ENCODE data around the gene IGLL1. TPM values are rescaled to one million over a fixed set of nuclear protein-coding genes. Genes with fewer than 3 reads are reported as not detected.

IGLL1 gene
- total RNA-seq, 1 experiment from 2014 or later: not detected

DNA sequence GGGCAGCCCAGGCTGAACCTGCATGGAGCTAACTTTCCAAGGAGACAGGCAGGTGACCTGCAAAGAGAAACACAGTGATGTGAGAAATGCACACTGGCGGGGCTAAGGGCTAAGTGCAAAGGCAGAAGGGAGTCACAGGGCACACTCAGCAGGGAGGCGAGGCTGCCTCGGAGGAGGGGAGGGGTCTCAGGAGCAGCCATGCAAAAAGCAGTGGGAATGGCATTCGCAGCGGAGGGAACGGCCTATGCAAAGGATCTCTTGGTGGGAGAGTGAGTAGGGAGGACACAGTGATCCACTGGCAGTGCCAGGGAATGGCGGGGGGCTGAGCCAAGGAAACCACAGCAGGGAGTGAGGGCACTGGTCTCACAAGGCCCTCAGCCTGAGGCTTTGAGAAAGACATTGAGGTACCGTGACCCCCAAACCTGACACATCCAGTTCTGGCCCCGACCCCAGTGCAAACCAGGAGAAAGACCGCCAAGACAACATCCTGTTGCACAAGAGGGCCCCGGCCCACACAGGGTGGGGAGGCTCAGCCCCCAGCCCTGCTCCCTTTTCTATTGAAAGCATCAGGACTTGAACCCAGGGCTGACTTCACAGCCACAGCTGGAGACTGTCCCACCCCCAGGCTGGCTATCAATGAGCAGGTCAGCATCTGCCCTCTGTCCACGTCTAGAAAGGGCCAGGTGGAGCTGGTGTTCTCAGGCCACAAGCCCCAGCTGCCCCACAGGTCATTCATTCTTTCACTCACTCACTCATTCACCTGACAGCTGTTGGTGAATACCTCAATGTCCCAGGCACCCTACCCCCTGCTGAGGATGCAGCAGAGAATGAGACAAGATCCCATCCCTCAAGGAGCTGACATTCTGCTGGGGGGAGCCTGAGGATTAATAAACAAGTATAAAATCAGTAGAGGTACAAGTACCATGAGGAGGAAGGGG lies 50.7 kb downstream of the IGLL1 start:
- no peak for TF ChIP-seq SIN3A (IDR thresholded peaks at IDR 0.05; ENCODE audit: borderline replicate concordance, insufficient read depth, low read depth, low read length)
- no peak for TF ChIP-seq POLR2AphosphoS5 (IDR thresholded peaks at IDR 0.05; ENCODE audit: low read depth, low read length)
- no peak for TF ChIP-seq TCF7L2 (IDR thresholded peaks at IDR 0.05; ENCODE audit: low read depth, low read length)
- TF ChIP-seq, protein P1, sequence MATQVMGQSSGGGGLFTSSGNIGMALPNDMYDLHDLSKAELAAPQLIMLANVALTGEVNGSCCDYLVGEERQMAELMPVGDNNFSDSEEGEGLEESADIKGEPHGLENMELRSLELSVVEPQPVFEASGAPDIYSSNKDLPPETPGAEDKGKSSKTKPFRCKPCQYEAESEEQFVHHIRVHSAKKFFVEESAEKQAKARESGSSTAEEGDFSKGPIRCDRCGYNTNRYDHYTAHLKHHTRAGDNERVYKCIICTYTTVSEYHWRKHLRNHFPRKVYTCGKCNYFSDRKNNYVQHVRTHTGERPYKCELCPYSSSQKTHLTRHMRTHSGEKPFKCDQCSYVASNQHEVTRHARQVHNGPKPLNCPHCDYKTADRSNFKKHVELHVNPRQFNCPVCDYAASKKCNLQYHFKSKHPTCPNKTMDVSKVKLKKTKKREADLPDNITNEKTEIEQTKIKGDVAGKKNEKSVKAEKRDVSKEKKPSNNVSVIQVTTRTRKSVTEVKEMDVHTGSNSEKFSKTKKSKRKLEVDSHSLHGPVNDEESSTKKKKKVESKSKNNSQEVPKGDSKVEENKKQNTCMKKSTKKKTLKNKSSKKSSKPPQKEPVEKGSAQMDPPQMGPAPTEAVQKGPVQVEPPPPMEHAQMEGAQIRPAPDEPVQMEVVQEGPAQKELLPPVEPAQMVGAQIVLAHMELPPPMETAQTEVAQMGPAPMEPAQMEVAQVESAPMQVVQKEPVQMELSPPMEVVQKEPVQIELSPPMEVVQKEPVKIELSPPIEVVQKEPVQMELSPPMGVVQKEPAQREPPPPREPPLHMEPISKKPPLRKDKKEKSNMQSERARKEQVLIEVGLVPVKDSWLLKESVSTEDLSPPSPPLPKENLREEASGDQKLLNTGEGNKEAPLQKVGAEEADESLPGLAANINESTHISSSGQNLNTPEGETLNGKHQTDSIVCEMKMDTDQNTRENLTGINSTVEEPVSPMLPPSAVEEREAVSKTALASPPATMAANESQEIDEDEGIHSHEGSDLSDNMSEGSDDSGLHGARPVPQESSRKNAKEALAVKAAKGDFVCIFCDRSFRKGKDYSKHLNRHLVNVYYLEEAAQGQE (IDR thresholded peaks at IDR 0.05; ENCODE audit: insufficient read depth in 1 of 2, low read depth in 2 of 2, low read length in 1 of 2): no peak
- TF ChIP-seq, protein P2, sequence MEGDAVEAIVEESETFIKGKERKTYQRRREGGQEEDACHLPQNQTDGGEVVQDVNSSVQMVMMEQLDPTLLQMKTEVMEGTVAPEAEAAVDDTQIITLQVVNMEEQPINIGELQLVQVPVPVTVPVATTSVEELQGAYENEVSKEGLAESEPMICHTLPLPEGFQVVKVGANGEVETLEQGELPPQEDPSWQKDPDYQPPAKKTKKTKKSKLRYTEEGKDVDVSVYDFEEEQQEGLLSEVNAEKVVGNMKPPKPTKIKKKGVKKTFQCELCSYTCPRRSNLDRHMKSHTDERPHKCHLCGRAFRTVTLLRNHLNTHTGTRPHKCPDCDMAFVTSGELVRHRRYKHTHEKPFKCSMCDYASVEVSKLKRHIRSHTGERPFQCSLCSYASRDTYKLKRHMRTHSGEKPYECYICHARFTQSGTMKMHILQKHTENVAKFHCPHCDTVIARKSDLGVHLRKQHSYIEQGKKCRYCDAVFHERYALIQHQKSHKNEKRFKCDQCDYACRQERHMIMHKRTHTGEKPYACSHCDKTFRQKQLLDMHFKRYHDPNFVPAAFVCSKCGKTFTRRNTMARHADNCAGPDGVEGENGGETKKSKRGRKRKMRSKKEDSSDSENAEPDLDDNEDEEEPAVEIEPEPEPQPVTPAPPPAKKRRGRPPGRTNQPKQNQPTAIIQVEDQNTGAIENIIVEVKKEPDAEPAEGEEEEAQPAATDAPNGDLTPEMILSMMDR (IDR thresholded peaks at IDR 0.05): no peak
- Histone ChIP-seq H3K9me3 (ENCODE audit: control insufficient read depth, insufficient read depth, low read depth, low read length) (no peaks in the 10 kb centered on the region), H3K4me3 (ENCODE audit: low read depth in 2 of 2, low read length in 2 of 2) (no peak overlapping the region), H3K4me1 (ENCODE audit: control insufficient read depth, insufficient read depth, low read length) (peaks cover 7% of the 10 kb centered on the region; the same call in 1 of the 2 replicates), H3K36me3 (ENCODE audit: control insufficient read depth, insufficient read depth, low read length) (no peaks in the 10 kb centered on the region), H3K27ac (ENCODE audit: low read length) (no peak overlapping the region), H3K27me3 (ENCODE audit: control insufficient read depth, insufficient read depth, low read length) (no peaks in the 10 kb centered on the region)
- no TSS peak for BruUV-seq (replicated peaks)
- no peak for ATAC-seq
- POLR2A ChIA-PET: no interaction called here
- in situ Hi-C loops (cut with HindIII; ENCODE audit: low pct_unique_long_range_greater_than_20kb, low sequenced_read_pairs): no loop called here
- intact Hi-C loops (cut with micrococcal nuclease; ENCODE audit: unreplicated experiment): loop anchor here (10.0 kb wide), 1 partner anchor 125 kb away; no protein-coding TSS in a partner anchor
- DNase-seq (ENCODE audit: low read depth, low spot score): no peak
- CTCF ChIA-PET: interaction anchor here (0.6 kb wide), 1 partner anchor 41 kb away, joined by 3 read pairs; no protein-coding TSS in a partner anchor

DNA sequence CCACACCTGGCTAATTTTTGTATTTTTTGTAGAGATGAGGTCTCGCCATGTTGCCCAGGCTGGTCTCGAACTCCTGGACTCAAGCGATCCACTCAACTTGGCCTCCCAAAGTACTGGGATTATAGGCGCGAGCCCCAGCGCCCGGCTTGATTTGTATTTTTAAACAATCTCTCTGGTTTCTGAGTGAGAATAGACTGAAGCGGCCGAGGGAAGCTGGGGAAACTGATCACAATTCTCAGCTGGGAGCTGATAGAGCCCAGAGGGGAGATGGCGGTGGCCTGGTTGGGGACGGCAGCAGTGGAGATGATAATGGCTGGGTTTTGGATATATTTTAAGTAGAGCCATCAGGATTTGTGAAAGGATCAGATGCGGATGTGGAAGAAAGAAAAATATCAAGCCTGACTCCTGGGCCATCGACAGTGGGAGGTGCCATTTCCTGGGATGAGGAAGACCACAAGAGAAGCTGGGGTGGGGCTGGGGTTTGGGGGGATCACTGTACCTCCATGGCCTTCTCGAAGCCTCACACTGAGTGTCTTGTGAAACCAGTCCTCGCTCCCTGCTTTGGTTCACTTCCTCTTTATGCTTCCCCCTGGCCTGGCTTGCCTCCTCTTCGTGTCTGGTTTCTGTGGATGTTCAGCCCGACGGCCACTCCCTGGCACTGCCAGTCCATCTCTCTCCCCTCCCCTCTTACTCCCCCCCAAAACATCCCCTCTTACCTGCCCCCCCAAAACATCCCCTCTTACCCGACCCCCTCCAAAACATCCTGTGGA lies 51.9 kb downstream of the IGLL1 start:
- TF ChIP-seq POLR2AphosphoS5 (IDR thresholded peaks at IDR 0.05; ENCODE audit: low read depth, low read length) (no peak), TCF7L2 (IDR thresholded peaks at IDR 0.05; ENCODE audit: low read depth, low read length) (no peak), SIN3A (IDR thresholded peaks at IDR 0.05; ENCODE audit: borderline replicate concordance, insufficient read depth, low read depth, low read length) (no peak)
- TF ChIP-seq, protein P2 (IDR thresholded peaks at IDR 0.05): no peak
- TF ChIP-seq, protein P1 (IDR thresholded peaks at IDR 0.05; ENCODE audit: insufficient read depth in 1 of 2, low read depth in 2 of 2, low read length in 1 of 2): no peak
- BruUV-seq (replicated peaks): no TSS peak
- ATAC-seq (no peak), DNase-seq (ENCODE audit: low read depth, low spot score) (no peak)
- ChIA-PET POLR2A (no interaction called here), CTCF (no interaction called here)
- in situ Hi-C loops (cut with HindIII; ENCODE audit: low pct_unique_long_range_greater_than_20kb, low sequenced_read_pairs): no loop called here
- H3K4me3 ChIP-seq (ENCODE audit: low read depth in 2 of 2, low read length in 2 of 2): no peak overlapping the region
- no peaks in the 10 kb centered on the region for H3K27me3 ChIP-seq (ENCODE audit: control insufficient read depth, insufficient read depth, low read length)
- H3K9me3 ChIP-seq (ENCODE audit: control insufficient read depth, insufficient read depth, low read depth, low read length): no peaks in the 10 kb centered on the region
- intact Hi-C loops (cut with micrococcal nuclease; ENCODE audit: unreplicated experiment): no loop called here
- no peaks in the 10 kb centered on the region for H3K36me3 ChIP-seq (ENCODE audit: control insufficient read depth, insufficient read depth, low read length)
- peaks cover 4% of the 10 kb centered on the region; the same call in 1 of the 2 replicates for H3K4me1 ChIP-seq (ENCODE audit: control insufficient read depth, insufficient read depth, low read length)
- H3K27ac ChIP-seq (ENCODE audit: low read length): no peak overlapping the region

Measured in Panc1 (cell line).